ENCODE data around the gene PRUNE2. TPM values are rescaled to one million over a fixed set of nuclear protein-coding genes. Genes with fewer than 3 reads are reported as not detected.

Gene PRUNE2
- total and polyA plus RNA-seq, 9 of the 15 experiments (the other 6 are each of a cell fraction or from before 2014, with no cell fraction given) = 0.05 to 0.45 (median 0.18) TPM; not detected in 1

- TF ChIP-seq, protein P1, sequence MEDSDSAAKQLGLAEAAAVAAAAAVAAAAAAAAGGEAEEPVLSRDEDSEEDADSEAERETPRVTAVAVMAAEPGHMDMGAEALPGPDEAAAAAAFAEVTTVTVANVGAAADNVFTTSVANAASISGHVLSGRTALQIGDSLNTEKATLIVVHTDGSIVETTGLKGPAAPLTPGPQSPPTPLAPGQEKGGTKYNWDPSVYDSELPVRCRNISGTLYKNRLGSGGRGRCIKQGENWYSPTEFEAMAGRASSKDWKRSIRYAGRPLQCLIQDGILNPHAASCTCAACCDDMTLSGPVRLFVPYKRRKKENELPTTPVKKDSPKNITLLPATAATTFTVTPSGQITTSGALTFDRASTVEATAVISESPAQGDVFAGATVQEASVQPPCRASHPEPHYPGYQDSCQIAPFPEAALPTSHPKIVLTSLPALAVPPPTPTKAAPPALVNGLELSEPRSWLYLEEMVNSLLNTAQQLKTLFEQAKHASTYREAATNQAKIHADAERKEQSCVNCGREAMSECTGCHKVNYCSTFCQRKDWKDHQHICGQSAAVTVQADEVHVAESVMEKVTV (CRISPR knock-in tag; IDR thresholded peaks at IDR 0.05) = peak; percentile 43; the same call in 1 of the 2 replicates
- TF ChIP-seq ZNF57 (CRISPR knock-in tag; IDR thresholded peaks at IDR 0.05) = no peak
- peak; percentile 48; the same call in 1 of the 2 replicates for TF ChIP-seq REST (IDR thresholded peaks at IDR 0.05; ENCODE audit: borderline replicate concordance)
- TF ChIP-seq REST (CRISPR knock-in tag; IDR thresholded peaks at IDR 0.05; ENCODE audit: low read depth) = no peak
- no peak for TF ChIP-seq SIX5 (IDR thresholded peaks at IDR 0.05; ENCODE audit: borderline replicate concordance in 1 of 2, insufficient read depth in 1 of 2, low read depth in 1 of 2, low read length in 2 of 2)
- peak; percentile 61 to 81 for TF ChIP-seq RAD21 (CRISPR knock-in tag; conservative IDR thresholded peaks at IDR 0.05 in 1 of 2, IDR thresholded peaks at IDR 0.05 in 1 of 2)
Measured at GRCh38 chr9:76810377-76810957, 95.4 kb downstream of the PRUNE2 start (continued).

Measured in K562 (cell line).